HepG2 (cell line): Measurements from ENCODE around the gene DVL3. TPM values are rescaled to one million over a fixed set of nuclear protein-coding genes. Genes with fewer than 3 reads are reported as not detected.

Experiments
- ASH2L ChIP-seq: fragments of 300-600, 200-600 bp; sonication (generic); IDR thresholded peaks from 2 replicates; pipeline ENCODE4 v1.7.0; 2017; ENCODE audit warnings: low read depth, mild to moderate bottlenecking, moderate library complexity, mixed read lengths, low read length; ENCODE audit not compliant: insufficient read length
- DMAP1 ChIP-seq: IDR thresholded peaks from 2 replicates; pipeline ENCODE4 v1.6.1; 2016
- DPF2 ChIP-seq: sonication (generic); formaldehyde crosslinking; IDR thresholded peaks from 2 replicates; pipeline ENCODE4 v1.4.0; 2020; ENCODE audit warnings: mild to moderate bottlenecking, low read depth, missing genetic modification reagents, borderline replicate concordance
- KDM5B ChIP-seq: sonication (generic); formaldehyde crosslinking; IDR thresholded peaks from 2 replicates; pipeline ENCODE4 v1.4.0; 2020; ENCODE audit warnings: missing genetic modification reagents, mild to moderate bottlenecking, borderline replicate concordance
- NFYB ChIP-seq: sonication (generic); formaldehyde crosslinking; IDR thresholded peaks from 2 replicates; pipeline ENCODE4 v1.4.0; 2020; ENCODE audit warnings: missing genetic modification reagents
- PCBP2 ChIP-seq: fragments of 200-400 bp; formaldehyde crosslinking; optimal IDR thresholded peaks from 2 replicates; pipeline ENCODE3; 2018; ENCODE audit warnings: low read length, low read depth; ENCODE audit not compliant: poor library complexity, severe bottlenecking
- POLR2AphosphoS5 ChIP-seq: IDR thresholded peaks from 2 replicates; pipeline ENCODE4 v1.6.1; 2012; ENCODE audit warnings: low read depth, low read length
- PRPF4 ChIP-seq: fragments of 200-400 bp; formaldehyde crosslinking; IDR thresholded peaks from 2 replicates; pipeline ENCODE4 v1.6.1; 2016; ENCODE audit warnings: low read length, low read depth; ENCODE audit not compliant: poor library complexity, severe bottlenecking
- SPEN ChIP-seq: sonication (generic); formaldehyde crosslinking; IDR thresholded peaks from 2 replicates; pipeline ENCODE4 v1.5.1; 2020; ENCODE audit warnings: low read depth, mild to moderate bottlenecking, missing genetic modification reagents
- YEATS2 ChIP-seq: sonication (generic); formaldehyde crosslinking; IDR thresholded peaks from 2 replicates; pipeline ENCODE4 v1.4.0; 2020; ENCODE audit warnings: missing genetic modification reagents, borderline replicate concordance
- ZEB1 ChIP-seq: IDR thresholded peaks from 2 replicates; pipeline ENCODE4 v1.6.1; 2012; ENCODE audit warnings: mild to moderate bottlenecking, low read depth, inconsistent platforms; ENCODE audit not compliant: insufficient replicate concordance
- ZNF251 ChIP-seq: sonication (generic); formaldehyde crosslinking; IDR thresholded peaks from 2 replicates; pipeline ENCODE4 v1.9.0; 2021; ENCODE audit warnings: mild to moderate bottlenecking, missing genetic modification reagents
- ZNF264 ChIP-seq: sonication (generic); formaldehyde crosslinking; IDR thresholded peaks from 2 replicates; pipeline ENCODE4 v1.4.0; 2020; ENCODE audit warnings: missing genetic modification reagents
- ZNF274 ChIP-seq: sonication (generic); formaldehyde crosslinking; IDR thresholded peaks from 2 replicates; pipeline ENCODE4 v1.5.1; 2020; ENCODE audit warnings: mild to moderate bottlenecking, missing genetic modification reagents
- ZNF30 ChIP-seq: sonication (generic); formaldehyde crosslinking; IDR thresholded peaks from 2 replicates; pipeline ENCODE4 v1.5.0; 2020; ENCODE audit warnings: mild to moderate bottlenecking, missing genetic modification reagents
- ZNF501 ChIP-seq: sonication (generic); formaldehyde crosslinking; IDR thresholded peaks from 2 replicates; pipeline ENCODE4 v1.5.1; 2020; ENCODE audit warnings: mild to moderate bottlenecking, moderate library complexity, missing genetic modification reagents
- ZNF564 ChIP-seq: sonication (generic); formaldehyde crosslinking; IDR thresholded peaks from 2 replicates; pipeline ENCODE4 v1.8.1; 2023; ENCODE audit warnings: mild to moderate bottlenecking, missing genetic modification reagents
- ZNF607 ChIP-seq: sonication (generic); formaldehyde crosslinking; IDR thresholded peaks from 2 replicates; pipeline ENCODE4 v1.5.1; 2020; ENCODE audit warnings: missing genetic modification reagents, mild to moderate bottlenecking, borderline replicate concordance
- ZNF816 ChIP-seq: sonication (generic); formaldehyde crosslinking; IDR thresholded peaks from 2 replicates; pipeline ENCODE4 v1.8.0; 2022; ENCODE audit warnings: missing genetic modification reagents, mild to moderate bottlenecking, borderline replicate concordance
- ZSCAN22 ChIP-seq: sonication (generic); formaldehyde crosslinking; IDR thresholded peaks from 2 replicates; pipeline ENCODE4 v1.4.0; 2020; ENCODE audit warnings: mild to moderate bottlenecking, missing genetic modification reagents
- ZSCAN29 ChIP-seq: sonication (generic); formaldehyde crosslinking; conservative IDR thresholded peaks from 2 replicates; pipeline ENCODE4 v1.4.0; 2020; ENCODE audit warnings: mild to moderate bottlenecking, missing genetic modification reagents
- polyA plus RNA-seq, 8 experiments: library from polyadenylated mRNA; depleted of rRNA in 3 of 8; stranded (reverse) in 7 of 8; unstranded in 1 of 8; fragments of >200 nt; fragmentation: Illumina TruSeq in 4 of 8; extraction: Trizol in 4 of 8; gene quantifications; 2 replicates each; pipeline versions ENCODE4 v1.2.1 to v1.2.3, GENCODE V29; 2011 to 2016; ENCODE audit warnings: low read depth in 4 of 8, missing spikeins in 1 of 8, mixed read lengths in 1 of 8; ENCODE audit not compliant: insufficient read depth in 1 of 8
- total RNA-seq, 5 experiments: library from RNA; depleted of rRNA; stranded (reverse); fragments of >200 nt; fragmentation: Illumina TruSeq; extraction: Trizol; gene quantifications; 2 replicates each; pipeline ENCODE4 v1.2.3, GENCODE V29; 2016; ENCODE audit warnings: low read depth in 1 of 5
- TF ChIP-seq, protein P1 (sequence below): sonication (generic); formaldehyde crosslinking; IDR thresholded peaks from 2 replicates; pipeline ENCODE4 v1.4.0; 2020; ENCODE audit warnings: missing genetic modification reagents
- TF ChIP-seq, protein P2 (sequence below): sonication (generic); formaldehyde crosslinking; IDR thresholded peaks from 2 replicates; pipeline ENCODE4 v1.8.1; 2023; ENCODE audit warnings: mild to moderate bottlenecking, moderate library complexity, missing genetic modification reagents
- TF ChIP-seq, protein P3 (sequence below): sonication (generic); formaldehyde crosslinking; conservative IDR thresholded peaks from 2 replicates; pipeline ENCODE4 v1.4.0; 2020; ENCODE audit warnings: mild to moderate bottlenecking, missing genetic modification reagents, moderate library complexity

Gene DVL3
- total and polyA plus RNA-seq, 2 of the 13 experiments (the other 11 are each of a cell fraction or from before 2014, with no cell fraction given), result 29.0 to 36.1 TPM

DNA sequence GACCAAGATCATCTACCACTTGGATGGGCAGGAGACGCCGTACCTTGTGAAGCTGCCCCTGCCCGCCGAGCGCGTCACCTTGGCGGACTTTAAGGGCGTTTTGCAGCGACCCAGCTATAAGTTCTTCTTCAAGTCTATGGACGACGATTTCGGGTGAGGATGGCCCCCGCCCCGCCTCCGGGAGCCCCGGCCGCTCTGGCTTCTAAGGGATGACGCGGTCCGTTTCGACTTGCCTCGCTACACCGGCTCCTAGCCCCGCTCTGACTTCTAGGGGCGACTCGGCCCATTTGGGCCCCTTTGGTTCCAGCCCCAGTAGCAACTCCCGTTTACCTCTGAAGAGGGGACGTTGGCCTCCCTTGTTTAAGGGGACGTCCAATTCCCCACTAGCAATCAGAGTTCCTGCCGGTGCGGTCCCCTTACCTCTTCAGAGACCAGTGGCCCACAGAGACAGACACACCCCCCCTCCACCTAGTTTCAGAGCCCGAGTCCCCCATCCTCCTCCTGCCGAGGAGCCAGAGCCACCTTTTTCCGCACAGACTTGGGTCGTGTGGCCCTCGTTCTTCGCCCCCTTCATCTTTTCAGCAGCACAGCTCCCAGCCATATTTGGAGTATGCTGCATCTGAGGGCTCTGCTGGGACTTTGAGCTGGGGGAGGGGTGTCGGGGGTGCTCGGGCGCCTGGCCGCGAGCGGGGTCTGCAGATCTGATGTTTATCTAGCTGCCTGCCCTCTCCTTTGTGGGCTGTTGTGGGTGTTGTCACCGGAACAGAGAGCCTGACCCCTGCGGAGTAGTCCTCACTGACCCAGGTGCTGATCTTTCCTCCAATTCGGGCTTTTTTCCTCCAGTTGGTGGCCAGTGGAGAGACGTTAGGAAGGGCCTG is 706 bp downstream of the DVL3 start (continued):
- TF ChIP-seq DPF2 (CRISPR knock-in tag) (no peak), ZNF607 (CRISPR knock-in tag) (no peak), PCBP2 (no peak), ZNF501 (0 out of 2 replicates have a peak, but pooled peaks have one; percentile 5), SPEN (CRISPR knock-in tag) (0 out of 2 replicates have a peak, but pooled peaks have one; percentile 9), ZNF564 (0 out of 2 replicates have a peak, but pooled peaks have one; percentile 58), DMAP1 (no peak; the same call in 1 of the 2 replicates), ZNF816 (0 out of 2 replicates have a peak, but pooled peaks have one; percentile 25), POLR2AphosphoS5 (peak; percentile 73), KDM5B (CRISPR knock-in tag) (0 out of 2 replicates have a peak, but pooled peaks have one; percentile 22), PRPF4 (no peak), ZNF274 (CRISPR knock-in tag) (no peak), ASH2L (no peak), ZNF264 (CRISPR knock-in tag) (peak; percentile 56; the same call in 1 of the 2 replicates), ZNF30 (CRISPR knock-in tag) (no peak), YEATS2 (no peak), ZSCAN29 (CRISPR knock-in tag) (peak; percentile 93), ZEB1 (peak; percentile 34), ZNF251 (CRISPR knock-in tag) (0 out of 2 replicates have a peak, but pooled peaks have one; percentile 24), ZSCAN22 (CRISPR knock-in tag) (no peak), NFYB (CRISPR knock-in tag) (peak; percentile 5; the same call in 1 of the 2 replicates)
- TF ChIP-seq, protein P1, sequence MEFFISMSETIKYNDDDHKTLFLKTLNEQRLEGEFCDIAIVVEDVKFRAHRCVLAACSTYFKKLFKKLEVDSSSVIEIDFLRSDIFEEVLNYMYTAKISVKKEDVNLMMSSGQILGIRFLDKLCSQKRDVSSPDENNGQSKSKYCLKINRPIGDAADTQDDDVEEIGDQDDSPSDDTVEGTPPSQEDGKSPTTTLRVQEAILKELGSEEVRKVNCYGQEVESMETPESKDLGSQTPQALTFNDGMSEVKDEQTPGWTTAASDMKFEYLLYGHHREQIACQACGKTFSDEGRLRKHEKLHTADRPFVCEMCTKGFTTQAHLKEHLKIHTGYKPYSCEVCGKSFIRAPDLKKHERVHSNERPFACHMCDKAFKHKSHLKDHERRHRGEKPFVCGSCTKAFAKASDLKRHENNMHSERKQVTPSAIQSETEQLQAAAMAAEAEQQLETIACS, result 0 out of 2 replicates have a peak, but pooled peaks have one; percentile 16
- TF ChIP-seq, protein P2, sequence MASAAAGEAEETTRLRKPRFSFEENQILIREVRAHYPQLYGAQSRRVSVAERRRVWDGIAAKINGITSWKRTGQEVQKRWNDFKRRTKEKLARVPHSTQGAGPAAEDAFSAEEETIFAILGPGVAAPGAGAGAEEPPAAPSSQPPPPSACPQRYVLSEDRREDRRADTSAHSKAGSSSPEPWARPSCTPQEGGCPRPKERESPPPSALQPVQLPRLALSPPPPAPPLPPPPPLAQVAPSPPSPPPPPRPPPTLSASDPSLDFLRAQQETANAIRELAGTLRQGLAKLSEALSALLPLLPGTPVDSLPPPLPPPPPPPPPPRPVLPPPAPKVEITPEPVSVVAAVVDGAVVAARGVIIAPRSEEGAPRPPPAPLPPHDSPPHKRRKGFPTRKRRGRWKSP, result peak; percentile 69
- TF ChIP-seq, protein P3, sequence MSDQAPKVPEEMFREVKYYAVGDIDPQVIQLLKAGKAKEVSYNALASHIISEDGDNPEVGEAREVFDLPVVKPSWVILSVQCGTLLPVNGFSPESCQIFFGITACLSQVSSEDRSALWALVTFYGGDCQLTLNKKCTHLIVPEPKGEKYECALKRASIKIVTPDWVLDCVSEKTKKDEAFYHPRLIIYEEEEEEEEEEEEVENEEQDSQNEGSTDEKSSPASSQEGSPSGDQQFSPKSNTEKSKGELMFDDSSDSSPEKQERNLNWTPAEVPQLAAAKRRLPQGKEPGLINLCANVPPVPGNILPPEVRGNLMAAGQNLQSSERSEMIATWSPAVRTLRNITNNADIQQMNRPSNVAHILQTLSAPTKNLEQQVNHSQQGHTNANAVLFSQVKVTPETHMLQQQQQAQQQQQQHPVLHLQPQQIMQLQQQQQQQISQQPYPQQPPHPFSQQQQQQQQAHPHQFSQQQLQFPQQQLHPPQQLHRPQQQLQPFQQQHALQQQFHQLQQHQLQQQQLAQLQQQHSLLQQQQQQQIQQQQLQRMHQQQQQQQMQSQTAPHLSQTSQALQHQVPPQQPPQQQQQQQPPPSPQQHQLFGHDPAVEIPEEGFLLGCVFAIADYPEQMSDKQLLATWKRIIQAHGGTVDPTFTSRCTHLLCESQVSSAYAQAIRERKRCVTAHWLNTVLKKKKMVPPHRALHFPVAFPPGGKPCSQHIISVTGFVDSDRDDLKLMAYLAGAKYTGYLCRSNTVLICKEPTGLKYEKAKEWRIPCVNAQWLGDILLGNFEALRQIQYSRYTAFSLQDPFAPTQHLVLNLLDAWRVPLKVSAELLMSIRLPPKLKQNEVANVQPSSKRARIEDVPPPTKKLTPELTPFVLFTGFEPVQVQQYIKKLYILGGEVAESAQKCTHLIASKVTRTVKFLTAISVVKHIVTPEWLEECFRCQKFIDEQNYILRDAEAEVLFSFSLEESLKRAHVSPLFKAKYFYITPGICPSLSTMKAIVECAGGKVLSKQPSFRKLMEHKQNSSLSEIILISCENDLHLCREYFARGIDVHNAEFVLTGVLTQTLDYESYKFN (CRISPR knock-in tag), result peak; percentile 59; the same call in 1 of the 2 replicates
